WTC11 (cell line): ENCODE results near the gene TMTC2.

Source experiments
- ETV6 ChIP-seq: sonication (generic); formaldehyde crosslinking; IDR thresholded peaks from 2 replicates; pipeline ENCODE4 v1.8.1; 2022; ENCODE audit warnings: mild to moderate bottlenecking, missing genetic modification reagents
- IRF2 ChIP-seq: sonication (generic); formaldehyde crosslinking; IDR thresholded peaks from 2 replicates; pipeline ENCODE4 v1.8.0; 2022; ENCODE audit warnings: low read depth, missing genetic modification reagents, borderline replicate concordance
- RORB ChIP-seq: fragments of 250-450 bp; sonication (Bioruptor Pico); IDR thresholded peaks from 2 replicates; pipeline ENCODE4 v1.9.0; 2021; ENCODE audit warnings: mild to moderate bottlenecking
- ZNF121 ChIP-seq: sonication (generic); formaldehyde crosslinking; IDR thresholded peaks from 2 replicates; pipeline ENCODE4 v1.8.0; 2023; ENCODE audit warnings: missing genetic modification reagents
- ZNF671 ChIP-seq: fragments of 250-450 bp; sonication (Bioruptor Pico); IDR thresholded peaks from 2 replicates; pipeline ENCODE4 v1.8.0; 2021; ENCODE audit warnings: mild to moderate bottlenecking
- TF ChIP-seq, protein P1 (sequence below): fragments of 200-600 bp; IDR thresholded peaks from 2 replicates; pipeline ENCODE4 v1.8.0; 2022; ENCODE audit warnings: antibody characterized with exemption
- TF ChIP-seq, protein P2 (sequence below): sonication (generic); formaldehyde crosslinking; IDR thresholded peaks from 2 replicates; pipeline ENCODE4 v1.8.1; 2023; ENCODE audit warnings: mild to moderate bottlenecking, missing genetic modification reagents
- TF ChIP-seq, protein P3 (sequence below): sonication (generic); formaldehyde crosslinking; IDR thresholded peaks from 2 replicates; pipeline ENCODE4 v1.8.0; 2022; ENCODE audit warnings: missing genetic modification reagents
- TF ChIP-seq, protein P4 (sequence below): fragments of 250-450 bp; sonication (Bioruptor Pico); IDR thresholded peaks from 2 replicates; pipeline ENCODE4 v1.9.0; 2021; ENCODE audit warnings: moderate library complexity, mild to moderate bottlenecking, inconsistent platforms, borderline replicate concordance

DNA sequence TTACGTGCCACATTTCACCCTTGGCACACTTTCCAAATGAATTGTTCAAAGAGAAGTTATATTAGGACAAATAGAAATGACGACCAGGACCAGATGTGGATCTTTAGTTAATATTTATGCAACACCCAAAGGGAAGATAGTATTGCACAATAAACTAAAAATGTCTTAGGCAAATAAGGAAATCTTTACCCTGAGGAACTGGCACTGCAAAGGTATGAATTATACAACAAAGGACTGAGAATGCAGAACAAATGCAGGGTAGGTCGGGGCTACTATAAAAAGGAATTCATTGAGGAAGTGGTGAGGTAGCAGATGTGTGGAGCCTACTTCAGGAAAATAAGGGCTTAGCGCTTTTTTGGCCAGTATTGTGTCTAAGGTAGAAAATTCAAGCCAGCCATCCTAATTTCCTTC lies 3.9 kb upstream of the TMTC2 start:
- TF ChIP-seq IRF2: no peak
- no peak for TF ChIP-seq ZNF121 (CRISPR knock-in tag)
- TF ChIP-seq RORB (CRISPR knock-in tag): no peak
- TF ChIP-seq, protein P1, sequence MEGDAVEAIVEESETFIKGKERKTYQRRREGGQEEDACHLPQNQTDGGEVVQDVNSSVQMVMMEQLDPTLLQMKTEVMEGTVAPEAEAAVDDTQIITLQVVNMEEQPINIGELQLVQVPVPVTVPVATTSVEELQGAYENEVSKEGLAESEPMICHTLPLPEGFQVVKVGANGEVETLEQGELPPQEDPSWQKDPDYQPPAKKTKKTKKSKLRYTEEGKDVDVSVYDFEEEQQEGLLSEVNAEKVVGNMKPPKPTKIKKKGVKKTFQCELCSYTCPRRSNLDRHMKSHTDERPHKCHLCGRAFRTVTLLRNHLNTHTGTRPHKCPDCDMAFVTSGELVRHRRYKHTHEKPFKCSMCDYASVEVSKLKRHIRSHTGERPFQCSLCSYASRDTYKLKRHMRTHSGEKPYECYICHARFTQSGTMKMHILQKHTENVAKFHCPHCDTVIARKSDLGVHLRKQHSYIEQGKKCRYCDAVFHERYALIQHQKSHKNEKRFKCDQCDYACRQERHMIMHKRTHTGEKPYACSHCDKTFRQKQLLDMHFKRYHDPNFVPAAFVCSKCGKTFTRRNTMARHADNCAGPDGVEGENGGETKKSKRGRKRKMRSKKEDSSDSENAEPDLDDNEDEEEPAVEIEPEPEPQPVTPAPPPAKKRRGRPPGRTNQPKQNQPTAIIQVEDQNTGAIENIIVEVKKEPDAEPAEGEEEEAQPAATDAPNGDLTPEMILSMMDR: no peak
- TF ChIP-seq, protein P2, sequence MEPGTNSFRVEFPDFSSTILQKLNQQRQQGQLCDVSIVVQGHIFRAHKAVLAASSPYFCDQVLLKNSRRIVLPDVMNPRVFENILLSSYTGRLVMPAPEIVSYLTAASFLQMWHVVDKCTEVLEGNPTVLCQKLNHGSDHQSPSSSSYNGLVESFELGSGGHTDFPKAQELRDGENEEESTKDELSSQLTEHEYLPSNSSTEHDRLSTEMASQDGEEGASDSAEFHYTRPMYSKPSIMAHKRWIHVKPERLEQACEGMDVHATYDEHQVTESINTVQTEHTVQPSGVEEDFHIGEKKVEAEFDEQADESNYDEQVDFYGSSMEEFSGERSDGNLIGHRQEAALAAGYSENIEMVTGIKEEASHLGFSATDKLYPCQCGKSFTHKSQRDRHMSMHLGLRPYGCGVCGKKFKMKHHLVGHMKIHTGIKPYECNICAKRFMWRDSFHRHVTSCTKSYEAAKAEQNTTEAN (CRISPR knock-in tag): no peak
- no peak for TF ChIP-seq ZNF671 (CRISPR knock-in tag)
- TF ChIP-seq, protein P3, sequence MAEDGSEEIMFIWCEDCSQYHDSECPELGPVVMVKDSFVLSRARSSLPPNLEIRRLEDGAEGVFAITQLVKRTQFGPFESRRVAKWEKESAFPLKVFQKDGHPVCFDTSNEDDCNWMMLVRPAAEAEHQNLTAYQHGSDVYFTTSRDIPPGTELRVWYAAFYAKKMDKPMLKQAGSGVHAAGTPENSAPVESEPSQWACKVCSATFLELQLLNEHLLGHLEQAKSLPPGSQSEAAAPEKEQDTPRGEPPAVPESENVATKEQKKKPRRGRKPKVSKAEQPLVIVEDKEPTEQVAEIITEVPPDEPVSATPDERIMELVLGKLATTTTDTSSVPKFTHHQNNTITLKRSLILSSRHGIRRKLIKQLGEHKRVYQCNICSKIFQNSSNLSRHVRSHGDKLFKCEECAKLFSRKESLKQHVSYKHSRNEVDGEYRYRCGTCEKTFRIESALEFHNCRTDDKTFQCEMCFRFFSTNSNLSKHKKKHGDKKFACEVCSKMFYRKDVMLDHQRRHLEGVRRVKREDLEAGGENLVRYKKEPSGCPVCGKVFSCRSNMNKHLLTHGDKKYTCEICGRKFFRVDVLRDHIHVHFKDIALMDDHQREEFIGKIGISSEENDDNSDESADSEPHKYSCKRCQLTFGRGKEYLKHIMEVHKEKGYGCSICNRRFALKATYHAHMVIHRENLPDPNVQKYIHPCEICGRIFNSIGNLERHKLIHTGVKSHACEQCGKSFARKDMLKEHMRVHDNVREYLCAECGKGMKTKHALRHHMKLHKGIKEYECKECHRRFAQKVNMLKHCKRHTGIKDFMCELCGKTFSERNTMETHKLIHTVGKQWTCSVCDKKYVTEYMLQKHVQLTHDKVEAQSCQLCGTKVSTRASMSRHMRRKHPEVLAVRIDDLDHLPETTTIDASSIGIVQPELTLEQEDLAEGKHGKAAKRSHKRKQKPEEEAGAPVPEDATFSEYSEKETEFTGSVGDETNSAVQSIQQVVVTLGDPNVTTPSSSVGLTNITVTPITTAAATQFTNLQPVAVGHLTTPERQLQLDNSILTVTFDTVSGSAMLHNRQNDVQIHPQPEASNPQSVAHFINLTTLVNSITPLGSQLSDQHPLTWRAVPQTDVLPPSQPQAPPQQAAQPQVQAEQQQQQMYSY (CRISPR knock-in tag): no peak
- TF ChIP-seq, protein P4, sequence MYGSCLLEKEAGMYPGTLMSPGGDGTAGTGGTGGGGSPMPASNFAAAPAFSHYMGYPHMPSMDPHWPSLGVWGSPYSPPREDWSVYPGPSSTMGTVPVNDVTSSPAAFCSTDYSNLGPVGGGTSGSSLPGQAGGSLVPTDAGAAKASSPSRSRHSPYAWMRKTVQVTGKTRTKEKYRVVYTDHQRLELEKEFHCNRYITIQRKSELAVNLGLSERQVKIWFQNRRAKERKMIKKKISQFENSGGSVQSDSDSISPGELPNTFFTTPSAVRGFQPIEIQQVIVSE (CRISPR knock-in tag): no peak
- TF ChIP-seq ETV6 (CRISPR knock-in tag): no peak
